GM12875 (cell line): ENCODE results near the gene TMCO4.
"Not testable (repeated sequence)": the region's sequence is repeated elsewhere in the genome, so short reads cannot be mapped to it uniquely, and the experiment has no call there.

Source experiments
- H3K4me3 ChIP-seq: one replicate; pipeline ENCODE4 v1.5.1; 2011; ENCODE audit warnings: low read depth, low read length, control low read depth
- CTCF ChIP-seq: IDR thresholded peaks from 2 replicates; pipeline ENCODE4 v1.5.1; 2011; ENCODE audit warnings: low read depth, mild to moderate bottlenecking, control low read depth, inconsistent platforms, low read length, moderate library complexity, borderline replicate concordance; ENCODE audit not compliant: insufficient read depth

Gene TMCO4

GRCh38 chr1:19799230-19800075 lies at the start of gene TMCO4:
TSS of gene TMCO4 (minus strand) at chr1:19799916. CDS start at chr1:19780758, 19,158 bp downstream.
- peak; percentile 46; the same call in 1 of the 2 replicates for TF ChIP-seq CTCF

GRCh38 chr1:19849307-19849706 lies 49.6 kb upstream of the TMCO4 start:
- not testable (repeated sequence) for H3K4me3 ChIP-seq

More at GRCh38 chr1:19799230-19800075, at the start of gene TMCO4:
- peak within 1 kb of the TSS; percentile 71 for H3K4me3 ChIP-seq

- H3K4me3 ChIP-seq = not testable (repeated sequence)
These were observed 47.6 kb upstream of the TMCO4 start for GRCh38 chr1:19847334-19847733.

- H3K4me3 ChIP-seq = no peak overlapping the region
- TF ChIP-seq CTCF = no peak
These were observed 46.6 kb upstream of the TMCO4 start for GRCh38 chr1:19846338-19846737.

- H3K4me3 ChIP-seq = no peak overlapping the region
- no peak for TF ChIP-seq CTCF
These were observed 45.8 kb upstream of the TMCO4 start for GRCh38 chr1:19845555-19845954.

GRCh38 chr1:19844731-19845495 lies 45.2 kb upstream of the TMCO4 start:
- H3K4me3 ChIP-seq = no peak overlapping the region
- TF ChIP-seq CTCF = no peak

- TF ChIP-seq CTCF = no peak
These were observed 40.5 kb upstream of the TMCO4 start for GRCh38 chr1:19840228-19840627.

GRCh38 chr1:19837866-19838265 lies 38.1 kb upstream of the TMCO4 start:
- no peak for TF ChIP-seq CTCF
- no peak overlapping the region for H3K4me3 ChIP-seq

More at GRCh38 chr1:19840228-19840627, 40.5 kb upstream of the TMCO4 start:
- no peak overlapping the region for H3K4me3 ChIP-seq
